ENCODE data around the gene ARID1B.
A peak's percentile ranks its signal among the peaks of the same experiment; 100 is the strongest.

The ARID1B gene

GRCh38 chr6:157159348-157159747, 382.2 kb downstream of the ARID1B start:
- no peak for DNase-seq (ENCODE audit: low read depth)

- no peak for DNase-seq (ENCODE audit: low read depth)
Measured at GRCh38 chr6:157161912-157162311, 384.7 kb downstream of the ARID1B start.

GRCh38 chr6:157162766-157163433, 385.7 kb downstream of the ARID1B start:
- no peak for DNase-seq (ENCODE audit: low read depth)

GRCh38 chr6:157163434-157164159, 386.4 kb downstream of the ARID1B start:
- no peak for DNase-seq (ENCODE audit: low read depth)

GRCh38 chr6:157164972-157165371, 387.8 kb downstream of the ARID1B start:
- no peak for DNase-seq (ENCODE audit: low read depth)

GRCh38 chr6:157166784-157167183, 389.6 kb downstream of the ARID1B start:
- DNase-seq (ENCODE audit: low read depth): no peak

GRCh38 chr6:157167837-157168236, 390.7 kb downstream of the ARID1B start:
- DNase-seq (ENCODE audit: low read depth): no peak

- no peak for DNase-seq (ENCODE audit: low read depth)
Measured at GRCh38 chr6:157168471-157168870, 391.3 kb downstream of the ARID1B start.

- DNase-seq (ENCODE audit: low read depth): no peak
Measured at GRCh38 chr6:157169226-157169625, 392.0 kb downstream of the ARID1B start.

- DNase-seq (ENCODE audit: low read depth): no peak
Measured at GRCh38 chr6:157169656-157170055, 392.5 kb downstream of the ARID1B start.

GRCh38 chr6:157170535-157170934, 393.4 kb downstream of the ARID1B start:
- DNase-seq (ENCODE audit: low read depth): no peak

GRCh38 chr6:157171801-157172200, 394.6 kb downstream of the ARID1B start:
- no peak for DNase-seq (ENCODE audit: low read depth)

- no peak for DNase-seq (ENCODE audit: low read depth)
Measured at GRCh38 chr6:157172231-157172701, 395.1 kb downstream of the ARID1B start.

GRCh38 chr6:157172830-157173536, 395.8 kb downstream of the ARID1B start:
- no peak for DNase-seq (ENCODE audit: low read depth)

GRCh38 chr6:157173776-157174175, 396.6 kb downstream of the ARID1B start:
- no peak for DNase-seq (ENCODE audit: low read depth)

GRCh38 chr6:157174731-157175130, 397.6 kb downstream of the ARID1B start:
- DNase-seq (ENCODE audit: low read depth): no peak

- DNase-seq (ENCODE audit: low read depth): no peak
Measured at GRCh38 chr6:157177731-157178336, 400.7 kb downstream of the ARID1B start.

GRCh38 chr6:157181649-157182048, 404.5 kb downstream of the ARID1B start:
- no peak for DNase-seq (ENCODE audit: low read depth)

GRCh38 chr6:157182503-157183264, 405.5 kb downstream of the ARID1B start:
- DNase-seq (ENCODE audit: low read depth): no peak

GRCh38 chr6:157184202-157185015, 407.2 kb downstream of the ARID1B start:
- peak; percentile 31 for DNase-seq (ENCODE audit: low read depth)

GRCh38 chr6:157185171-157185570, 408.0 kb downstream of the ARID1B start:
- no peak for DNase-seq (ENCODE audit: low read depth)

Data from fibroblast of the conjunctiva (primary cell).